Subcutaneous adipose tissue (tissue), 4 donors: ENCODE results near the gene ADAMTS2. TPM values are rescaled to one million over a fixed set of nuclear protein-coding genes. Genes with fewer than 3 reads are reported as not detected.

Experiments used
- total RNA-seq, 4 donors: library from RNA; depleted of rRNA; stranded (reverse); fragments of >200 nt; gene quantifications; one replicate each; pipeline ENCODE4 v1.1.0, GENCODE V29; 2016
- TF ChIP-seq, protein P1 (sequence below): fragments of 450-650 bp; IDR thresholded peaks from one replicate; pipeline ENCODE4 v1.5.1; 2016; ENCODE audit warnings: low read depth, mild to moderate bottlenecking, control low read depth, antibody characterized with exemption, moderate library complexity

Gene ADAMTS2
- total RNA-seq, 4 donors from 2014 or later = 26.7 to 56.5 (median 46.6) TPM

DNA sequence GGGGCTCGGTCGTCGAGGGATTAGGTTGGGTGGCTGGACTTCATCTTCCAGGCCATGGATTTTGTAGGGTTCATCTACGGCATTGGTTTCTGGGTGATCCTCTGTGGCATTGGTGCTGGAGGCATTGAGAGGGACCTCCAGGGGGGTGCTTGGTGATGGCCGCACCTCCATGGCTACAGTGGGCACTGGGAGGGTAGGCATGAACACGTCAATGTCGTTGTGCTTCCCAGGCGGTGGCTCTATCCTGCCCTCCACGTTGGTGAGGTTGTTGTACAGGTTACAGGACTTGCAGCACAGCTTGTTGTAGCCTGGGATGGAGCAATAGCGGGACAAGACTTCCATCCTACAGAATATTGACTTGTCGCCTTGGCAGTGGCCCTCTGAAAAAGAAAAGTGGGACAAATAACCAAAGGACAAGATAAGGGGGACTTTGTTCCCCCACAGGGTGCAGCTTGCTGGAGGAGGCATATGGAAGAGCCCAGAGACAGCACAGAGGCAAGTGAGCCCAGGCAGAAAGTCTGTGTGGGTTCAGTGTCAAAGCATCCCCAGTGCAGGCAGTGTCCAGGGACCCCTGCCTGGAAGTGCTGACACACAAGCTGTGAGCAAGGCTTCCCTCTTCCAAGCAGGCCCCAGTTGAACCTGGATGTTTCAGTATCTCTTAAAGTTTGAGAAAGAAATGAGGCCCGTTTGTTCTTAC, 231.2 kb downstream of the ADAMTS2 start:
- TF ChIP-seq, protein P1, sequence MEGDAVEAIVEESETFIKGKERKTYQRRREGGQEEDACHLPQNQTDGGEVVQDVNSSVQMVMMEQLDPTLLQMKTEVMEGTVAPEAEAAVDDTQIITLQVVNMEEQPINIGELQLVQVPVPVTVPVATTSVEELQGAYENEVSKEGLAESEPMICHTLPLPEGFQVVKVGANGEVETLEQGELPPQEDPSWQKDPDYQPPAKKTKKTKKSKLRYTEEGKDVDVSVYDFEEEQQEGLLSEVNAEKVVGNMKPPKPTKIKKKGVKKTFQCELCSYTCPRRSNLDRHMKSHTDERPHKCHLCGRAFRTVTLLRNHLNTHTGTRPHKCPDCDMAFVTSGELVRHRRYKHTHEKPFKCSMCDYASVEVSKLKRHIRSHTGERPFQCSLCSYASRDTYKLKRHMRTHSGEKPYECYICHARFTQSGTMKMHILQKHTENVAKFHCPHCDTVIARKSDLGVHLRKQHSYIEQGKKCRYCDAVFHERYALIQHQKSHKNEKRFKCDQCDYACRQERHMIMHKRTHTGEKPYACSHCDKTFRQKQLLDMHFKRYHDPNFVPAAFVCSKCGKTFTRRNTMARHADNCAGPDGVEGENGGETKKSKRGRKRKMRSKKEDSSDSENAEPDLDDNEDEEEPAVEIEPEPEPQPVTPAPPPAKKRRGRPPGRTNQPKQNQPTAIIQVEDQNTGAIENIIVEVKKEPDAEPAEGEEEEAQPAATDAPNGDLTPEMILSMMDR = no peak

DNA sequence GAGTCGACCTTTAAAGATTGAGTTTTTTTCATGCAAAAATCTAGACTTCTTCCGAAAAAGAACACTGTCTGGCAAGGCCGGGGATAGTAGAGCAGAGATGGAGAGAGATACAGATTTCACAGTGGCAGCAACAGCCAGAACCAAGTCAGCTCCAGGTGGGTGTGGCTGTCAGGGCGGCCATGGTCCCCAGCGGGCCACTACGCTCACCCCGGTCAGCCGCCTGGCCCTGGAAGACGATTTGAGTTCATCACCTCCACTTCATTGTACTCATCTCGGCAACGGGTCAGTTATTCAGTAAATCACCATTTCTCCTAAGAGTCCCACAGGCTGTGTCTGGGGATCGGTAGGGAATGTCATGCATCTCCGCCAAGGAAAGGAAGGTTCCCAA, 232.1 kb downstream of the ADAMTS2 start:
- TF ChIP-seq, protein P1 = no peak

DNA sequence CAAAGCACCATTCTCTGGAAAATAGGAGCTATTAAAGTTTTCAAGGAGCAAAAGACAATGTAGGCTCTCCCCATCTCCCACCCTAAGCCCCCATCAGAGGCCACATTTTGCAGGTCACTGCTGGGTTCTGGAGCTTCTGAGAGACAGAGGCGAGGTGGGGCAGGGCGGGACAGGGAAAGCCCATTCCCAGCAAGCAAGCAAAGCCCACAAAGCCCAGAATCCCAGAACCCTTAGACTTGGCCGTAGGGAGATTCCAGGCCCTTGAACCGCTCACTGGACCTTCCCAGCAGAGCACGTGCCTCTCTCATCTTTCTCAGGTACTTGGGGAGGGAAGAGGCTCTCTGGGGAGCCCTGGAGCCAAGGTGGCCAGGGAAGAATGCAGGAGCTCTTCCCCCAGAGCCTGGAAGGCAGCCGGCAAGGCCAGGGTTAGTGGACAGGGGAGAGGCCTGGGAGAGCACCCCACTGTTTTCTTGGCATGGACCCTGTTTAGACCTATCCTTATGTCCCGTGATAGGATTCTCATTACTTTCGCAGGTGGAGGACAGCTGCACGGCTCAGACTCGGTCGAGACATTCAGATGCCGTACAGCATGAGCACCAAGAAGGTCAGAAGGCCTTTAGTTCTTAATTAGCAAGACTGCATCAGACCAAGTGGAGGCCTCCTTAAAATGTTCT, 232.7 kb downstream of the ADAMTS2 start:
- TF ChIP-seq, protein P1 = no peak

DNA sequence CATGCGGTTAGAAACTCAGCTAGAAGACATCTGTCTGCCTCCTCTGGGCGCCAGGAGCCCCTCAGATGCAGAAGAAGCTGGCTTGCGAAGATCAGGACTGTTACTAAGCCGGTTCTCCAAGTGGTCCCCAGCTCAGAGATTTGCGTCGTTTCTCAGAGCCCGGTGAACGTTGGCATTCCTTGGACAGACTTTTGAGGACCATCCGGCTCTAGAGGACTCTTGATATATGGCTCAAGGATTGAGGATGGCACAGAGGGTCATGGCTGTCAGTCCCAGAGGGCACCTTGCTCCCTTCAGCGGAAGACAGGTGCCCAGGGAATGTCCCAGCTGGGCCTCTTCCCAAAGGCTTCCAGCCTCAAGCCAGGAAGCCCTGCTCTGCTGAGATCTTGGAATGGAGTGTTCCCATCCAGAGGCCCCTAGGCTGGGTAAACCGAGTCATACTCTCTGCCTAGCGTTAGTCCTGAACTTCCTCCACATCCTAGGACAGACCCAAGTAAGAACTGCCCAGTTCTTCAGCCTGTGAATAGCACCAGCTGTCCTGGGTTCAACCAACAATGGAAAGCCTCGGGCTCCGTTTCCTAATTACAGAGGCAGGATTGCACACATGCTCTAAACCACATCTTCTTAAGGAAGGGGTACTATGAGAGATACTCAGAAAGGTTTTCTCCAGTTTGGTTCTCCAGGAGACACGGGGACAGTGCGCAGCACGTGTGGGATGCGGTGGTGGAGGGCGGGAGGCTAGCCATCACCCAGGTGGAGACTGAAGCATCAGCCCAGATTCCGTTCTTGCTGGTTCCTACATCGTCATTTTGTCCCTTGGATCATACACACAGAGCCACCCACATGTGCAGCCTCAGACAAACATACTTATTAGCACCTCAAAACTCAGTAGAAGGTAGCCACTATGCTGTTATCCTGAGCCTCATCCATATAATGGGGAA, 233.7 kb downstream of the ADAMTS2 start:
- TF ChIP-seq, protein P1 = no peak

DNA sequence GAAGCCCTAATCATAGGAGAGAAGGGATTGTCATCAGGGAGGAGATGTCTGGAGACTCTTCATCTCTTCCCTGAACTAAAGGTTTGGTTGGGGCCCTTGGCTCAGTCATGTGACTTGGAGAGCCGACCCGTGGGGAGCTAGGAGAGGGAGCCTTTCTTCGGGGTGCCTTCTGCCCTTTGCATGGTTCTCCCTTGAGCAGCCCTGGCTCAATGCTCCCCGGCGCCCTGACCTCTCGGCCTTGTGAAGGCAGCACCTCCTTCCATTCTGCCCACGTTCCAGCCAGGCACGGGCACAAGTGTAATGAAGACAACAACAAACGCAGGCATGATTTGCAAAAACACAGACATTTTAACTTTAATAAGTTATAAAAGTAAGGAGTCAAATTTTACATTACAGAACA, 234.7 kb downstream of the ADAMTS2 start:
- TF ChIP-seq, protein P1 = no peak

DNA sequence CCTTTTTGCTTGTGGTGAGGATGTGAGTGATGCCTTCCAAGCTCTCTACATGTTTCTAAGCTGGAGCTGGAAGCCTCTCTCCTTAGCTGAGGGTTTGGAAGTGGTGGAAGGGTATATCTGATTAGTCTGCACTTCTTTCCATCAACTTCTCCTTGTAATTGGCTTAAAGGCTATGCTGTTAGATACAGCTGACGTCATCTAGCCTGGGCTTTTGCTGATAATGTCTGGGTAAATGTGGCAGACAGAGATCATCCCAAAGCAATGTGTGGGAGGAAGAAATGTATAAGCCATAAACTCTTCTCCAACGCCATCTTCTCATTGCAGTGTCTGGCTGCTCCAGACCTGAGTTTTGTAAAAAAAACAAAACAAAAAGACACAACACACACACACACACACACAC, 255.8 kb downstream of the ADAMTS2 start:
- TF ChIP-seq, protein P1 = no peak

DNA sequence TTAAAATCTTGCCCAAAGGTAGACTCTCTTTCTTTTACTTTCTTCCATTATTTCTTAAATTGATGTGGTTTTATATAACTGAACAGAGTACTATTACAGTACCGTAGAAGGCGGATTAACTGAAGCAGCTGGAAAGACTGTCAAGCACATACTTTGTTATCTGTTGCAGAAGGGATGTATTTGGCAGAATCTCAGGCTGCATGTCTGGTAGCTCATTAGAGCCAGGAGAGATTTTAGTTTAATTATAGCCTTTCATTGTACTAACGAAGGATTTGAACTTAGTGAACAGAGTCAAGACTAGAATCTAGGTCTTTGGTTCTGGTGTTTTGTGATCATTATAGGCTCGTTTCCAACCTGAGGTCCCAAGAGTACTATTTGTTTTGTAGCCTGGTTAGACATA, 264.5 kb downstream of the ADAMTS2 start:
- TF ChIP-seq, protein P1 = no peak
